Fibroblast of pulmonary artery (primary cell): Measurements from ENCODE around the gene SPINDOC.
"Not testable (repeated sequence)": the region's sequence is repeated elsewhere in the genome, so short reads cannot be mapped to it uniquely, and the experiment has no call there.

Source experiments
- DNase-seq: peaks from one replicate; pipeline ENCODE4 v3.0.0-alpha.2; 2010; ENCODE audit warnings: low read depth
- H3K4me3 ChIP-seq: replicated peaks from 2 replicates; pipeline ENCODE4 v1.5.1; 2011; ENCODE audit warnings: low read depth, mild to moderate bottlenecking, control low read depth, low read length, moderate library complexity
- TF ChIP-seq, protein P1 (sequence below): IDR thresholded peaks from 2 replicates; pipeline ENCODE4 v1.5.1; 2011; ENCODE audit warnings: mild to moderate bottlenecking, control low read depth, low read length, inconsistent platforms; ENCODE audit errors: missing control alignments

The SPINDOC gene

GRCh38 chr11:63767267-63767564 is 46.0 kb upstream of the SPINDOC start:
- TF ChIP-seq, protein P1, sequence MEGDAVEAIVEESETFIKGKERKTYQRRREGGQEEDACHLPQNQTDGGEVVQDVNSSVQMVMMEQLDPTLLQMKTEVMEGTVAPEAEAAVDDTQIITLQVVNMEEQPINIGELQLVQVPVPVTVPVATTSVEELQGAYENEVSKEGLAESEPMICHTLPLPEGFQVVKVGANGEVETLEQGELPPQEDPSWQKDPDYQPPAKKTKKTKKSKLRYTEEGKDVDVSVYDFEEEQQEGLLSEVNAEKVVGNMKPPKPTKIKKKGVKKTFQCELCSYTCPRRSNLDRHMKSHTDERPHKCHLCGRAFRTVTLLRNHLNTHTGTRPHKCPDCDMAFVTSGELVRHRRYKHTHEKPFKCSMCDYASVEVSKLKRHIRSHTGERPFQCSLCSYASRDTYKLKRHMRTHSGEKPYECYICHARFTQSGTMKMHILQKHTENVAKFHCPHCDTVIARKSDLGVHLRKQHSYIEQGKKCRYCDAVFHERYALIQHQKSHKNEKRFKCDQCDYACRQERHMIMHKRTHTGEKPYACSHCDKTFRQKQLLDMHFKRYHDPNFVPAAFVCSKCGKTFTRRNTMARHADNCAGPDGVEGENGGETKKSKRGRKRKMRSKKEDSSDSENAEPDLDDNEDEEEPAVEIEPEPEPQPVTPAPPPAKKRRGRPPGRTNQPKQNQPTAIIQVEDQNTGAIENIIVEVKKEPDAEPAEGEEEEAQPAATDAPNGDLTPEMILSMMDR, result no peak
- no peak for DNase-seq
- peak overlapping the region; percentile 86 for H3K4me3 ChIP-seq

DNA sequence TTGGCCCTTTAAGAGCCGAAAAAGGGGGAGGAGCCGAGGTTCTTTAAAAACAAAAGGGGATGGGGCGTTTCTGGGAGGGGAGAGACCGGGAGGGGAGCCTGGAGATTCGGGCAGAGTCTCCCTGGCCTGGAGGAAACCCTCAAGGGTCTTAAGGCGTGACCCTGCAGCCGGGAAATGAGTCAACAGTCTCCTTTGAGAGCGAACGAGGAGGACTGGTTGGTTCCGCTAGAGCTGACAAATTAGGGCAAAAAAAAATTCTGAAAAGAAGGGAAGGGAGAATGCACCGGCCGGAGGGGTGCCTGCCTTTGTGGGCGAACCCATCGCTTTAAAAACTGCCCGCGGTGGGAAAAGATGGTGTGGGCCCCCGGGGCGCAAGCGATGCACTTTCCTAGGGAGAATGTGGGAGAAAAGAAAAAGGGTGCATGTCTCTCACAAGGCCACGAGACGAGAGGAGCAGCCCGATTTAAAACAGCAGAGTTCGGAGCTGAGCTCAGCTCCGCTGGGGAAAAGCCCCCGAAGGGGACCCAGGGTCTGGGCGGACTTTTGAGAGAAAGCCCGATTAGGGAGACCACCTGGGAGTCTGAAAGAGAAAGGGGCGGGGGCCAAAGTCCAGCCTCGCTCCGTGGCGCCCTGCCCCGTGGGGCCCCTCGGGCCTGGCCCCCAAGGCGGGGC is 45.6 kb upstream of the SPINDOC start:
- TF ChIP-seq, protein P1, result no peak

GRCh38 chr11:63768237-63769041 is 44.8 kb upstream of the SPINDOC start, which contains the start of gene ZFTA:
Gene ZFTA, minus strand, starts transcription at chr11:63768775. Its CDS starts 153 bp downstream, at chr11:63768622.
- DNase-seq, result peak; percentile 61
- peak within 1 kb of the TSS; percentile 86 for H3K4me3 ChIP-seq
- TF ChIP-seq, protein P1, result no peak

More for the DNA sequence above, 45.6 kb upstream of the SPINDOC start:
- H3K4me3 ChIP-seq, result peak overlapping the region; percentile 86
- DNase-seq, result peak; percentile 88

- peak overlapping the region; percentile 86 for H3K4me3 ChIP-seq
- TF ChIP-seq, protein P1, result no peak
- DNase-seq, result peak; percentile 30
Measured at GRCh38 chr11:63769042-63769713, 44.1 kb upstream of the SPINDOC start.

GRCh38 chr11:63769714-63770455 is 43.4 kb upstream of the SPINDOC start:
- TF ChIP-seq, protein P1, result no peak
- DNase-seq, result no peak
- peak overlapping the region; percentile 86 for H3K4me3 ChIP-seq

DNA sequence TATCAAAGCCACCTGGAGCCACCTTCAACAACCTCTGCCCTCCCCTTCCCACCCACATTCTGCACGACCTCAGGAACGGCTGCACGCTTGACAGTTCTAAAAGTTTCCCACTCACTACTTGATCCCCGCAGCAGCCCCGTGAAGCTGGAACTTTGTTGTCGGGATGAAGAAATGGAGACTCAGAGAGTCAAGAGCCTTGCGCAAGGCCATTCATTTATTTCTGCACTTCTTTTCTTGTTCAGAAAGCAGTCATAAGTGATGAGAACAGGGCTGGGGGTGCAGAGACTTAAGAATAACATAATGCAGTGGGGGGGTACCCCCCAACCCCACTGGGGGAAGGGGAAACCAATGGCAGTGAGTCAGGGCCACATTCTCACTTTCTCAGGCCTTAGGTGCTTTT is 42.5 kb upstream of the SPINDOC start:
- H3K4me3 ChIP-seq, result no peak overlapping the region
- DNase-seq, result no peak
- TF ChIP-seq, protein P1, result no peak

- not testable (repeated sequence) for H3K4me3 ChIP-seq, DNase-seq
Measured at GRCh38 chr11:63771741-63772318, 41.4 kb upstream of the SPINDOC start.
